Measurements from ENCODE around the gene NXPH2. TPM values are rescaled to one million over a fixed set of nuclear protein-coding genes. Genes with fewer than 3 reads are reported as not detected.

NXPH2 gene
- total RNA-seq, 4 donors from 2014 or later = not detected

DNA sequence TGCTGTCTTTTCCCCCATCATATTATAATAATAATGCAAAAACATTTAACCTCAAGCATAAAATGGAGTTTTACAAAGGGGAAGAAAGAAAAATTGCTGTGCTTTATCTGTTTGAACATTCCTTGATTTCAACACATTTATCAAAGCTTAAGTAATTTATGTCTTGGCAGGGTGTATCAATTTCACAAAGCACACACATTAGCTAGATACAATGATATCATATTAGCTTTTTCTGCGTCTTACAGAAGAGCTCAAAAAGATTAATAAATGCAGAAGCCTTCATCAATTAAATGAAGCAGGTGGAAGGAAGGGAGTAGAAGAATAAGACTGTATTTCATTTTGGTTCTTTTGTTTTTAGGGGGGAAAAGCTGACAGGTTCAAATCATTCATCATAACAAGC is 103.0 kb downstream of the NXPH2 start:
- Histone ChIP-seq H3K27ac (no peak overlapping the region), H3K27me3 (no peaks in the 10 kb centered on the region), H3K36me3 (no peaks in the 10 kb centered on the region), H3K4me1 (no peaks in the 10 kb centered on the region), H3K9me3 (no peaks in the 10 kb centered on the region), H3K4me3 (no peak overlapping the region)
- in situ Hi-C loops (cut with MboI; ENCODE audit: low sequenced_read_pairs in 4 of 4) = no loop called here
- intact Hi-C loops (cut with DNase I; ENCODE audit: low total_unique reads) = no loop called here
- TF ChIP-seq, protein P1, sequence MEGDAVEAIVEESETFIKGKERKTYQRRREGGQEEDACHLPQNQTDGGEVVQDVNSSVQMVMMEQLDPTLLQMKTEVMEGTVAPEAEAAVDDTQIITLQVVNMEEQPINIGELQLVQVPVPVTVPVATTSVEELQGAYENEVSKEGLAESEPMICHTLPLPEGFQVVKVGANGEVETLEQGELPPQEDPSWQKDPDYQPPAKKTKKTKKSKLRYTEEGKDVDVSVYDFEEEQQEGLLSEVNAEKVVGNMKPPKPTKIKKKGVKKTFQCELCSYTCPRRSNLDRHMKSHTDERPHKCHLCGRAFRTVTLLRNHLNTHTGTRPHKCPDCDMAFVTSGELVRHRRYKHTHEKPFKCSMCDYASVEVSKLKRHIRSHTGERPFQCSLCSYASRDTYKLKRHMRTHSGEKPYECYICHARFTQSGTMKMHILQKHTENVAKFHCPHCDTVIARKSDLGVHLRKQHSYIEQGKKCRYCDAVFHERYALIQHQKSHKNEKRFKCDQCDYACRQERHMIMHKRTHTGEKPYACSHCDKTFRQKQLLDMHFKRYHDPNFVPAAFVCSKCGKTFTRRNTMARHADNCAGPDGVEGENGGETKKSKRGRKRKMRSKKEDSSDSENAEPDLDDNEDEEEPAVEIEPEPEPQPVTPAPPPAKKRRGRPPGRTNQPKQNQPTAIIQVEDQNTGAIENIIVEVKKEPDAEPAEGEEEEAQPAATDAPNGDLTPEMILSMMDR (IDR thresholded peaks at IDR 0.05 in 4 of 5, conservative IDR thresholded peaks at IDR 0.05 in 1 of 5) = no peak
- no peak for TF ChIP-seq POLR2A (IDR thresholded peaks at IDR 0.05)
- ATAC-seq (no peak), DNase-seq (no peak)

DNA sequence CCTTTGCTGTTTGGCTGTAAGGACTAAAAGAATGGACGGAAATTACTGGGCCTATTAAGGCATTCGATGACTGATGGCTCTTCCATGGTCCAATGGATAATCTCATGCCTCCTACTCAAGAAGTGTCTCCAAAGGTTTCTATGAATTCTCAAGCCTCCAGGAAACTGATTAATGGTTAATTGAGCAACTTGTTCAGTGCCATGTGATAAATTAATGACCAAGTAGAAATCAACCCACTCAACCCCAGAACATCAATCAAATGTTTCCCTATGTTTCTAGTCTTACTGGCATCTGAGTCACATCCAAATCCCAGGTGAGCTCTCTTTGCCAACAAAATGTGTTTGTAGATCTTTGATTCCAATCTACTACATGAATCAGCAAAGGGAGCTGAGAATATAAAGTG is 103.6 kb downstream of the NXPH2 start:
- Histone ChIP-seq H3K27ac (no peak overlapping the region), H3K36me3 (no peaks in the 10 kb centered on the region), H3K27me3 (no peaks in the 10 kb centered on the region), H3K4me1 (no peaks in the 10 kb centered on the region), H3K4me3 (no peak overlapping the region), H3K9me3 (no peaks in the 10 kb centered on the region)
- TF ChIP-seq, protein P1 (IDR thresholded peaks at IDR 0.05 in 4 of 5, conservative IDR thresholded peaks at IDR 0.05 in 1 of 5) = no peak
- no peak for TF ChIP-seq POLR2A (IDR thresholded peaks at IDR 0.05)
- in situ Hi-C loops (cut with MboI; ENCODE audit: low sequenced_read_pairs in 4 of 4) (no loop called here), intact Hi-C loops (cut with DNase I; ENCODE audit: low total_unique reads) (no loop called here)
- DNase-seq (no peak), ATAC-seq (no peak)

DNA sequence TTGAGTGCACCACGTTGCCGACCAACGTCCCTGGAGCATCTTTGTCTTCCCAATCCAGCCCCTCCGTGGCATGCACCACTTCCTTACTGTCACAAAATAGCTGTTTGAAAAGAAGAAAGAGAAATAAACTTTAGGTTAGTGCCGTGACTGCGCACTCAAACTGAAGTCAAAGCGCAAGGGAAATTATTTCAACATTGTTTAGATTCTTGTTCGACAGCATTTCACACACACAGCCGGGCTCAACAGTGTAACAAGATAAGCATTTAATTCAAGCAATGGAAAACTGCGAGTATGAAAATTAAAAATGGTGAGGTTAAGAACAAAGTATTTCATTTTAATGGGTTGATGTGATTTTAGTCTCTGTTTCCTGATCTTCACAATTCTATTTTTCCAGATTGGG is 108.6 kb downstream of the NXPH2 start:
- TF ChIP-seq, protein P1 (IDR thresholded peaks at IDR 0.05 in 4 of 5, conservative IDR thresholded peaks at IDR 0.05 in 1 of 5) = no peak
- TF ChIP-seq POLR2A (IDR thresholded peaks at IDR 0.05) = no peak
- DNase-seq (no peak), ATAC-seq (no peak)
- Histone ChIP-seq H3K27me3 (no peaks in the 10 kb centered on the region), H3K36me3 (no peaks in the 10 kb centered on the region), H3K4me3 (no peak overlapping the region), H3K27ac (no peak overlapping the region), H3K4me1 (no peaks in the 10 kb centered on the region), H3K9me3 (no peaks in the 10 kb centered on the region)
- intact Hi-C loops (cut with DNase I; ENCODE audit: low total_unique reads) = no loop called here
- in situ Hi-C loops (cut with MboI; ENCODE audit: low sequenced_read_pairs in 4 of 4) = no loop called here

DNA sequence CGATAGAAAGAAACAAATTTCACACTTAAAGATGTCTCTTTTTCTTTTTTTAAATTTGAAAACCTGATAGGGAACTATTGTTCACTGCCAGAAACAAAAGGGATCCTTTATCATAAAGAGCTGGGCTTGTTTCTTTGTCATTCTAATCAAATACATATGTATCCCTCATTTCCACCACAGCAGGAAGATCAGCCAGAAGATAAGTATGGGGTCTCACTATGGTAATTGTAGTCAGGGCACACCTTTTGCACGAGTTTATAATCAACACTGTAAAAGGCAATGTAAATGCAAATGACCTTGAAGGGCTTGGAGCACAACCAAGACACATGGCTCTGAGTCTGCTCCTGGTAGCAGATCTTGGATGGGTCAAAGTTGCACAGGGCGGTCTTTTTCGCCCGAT is 109.5 kb downstream of the NXPH2 start:
- no peak for TF ChIP-seq POLR2A (IDR thresholded peaks at IDR 0.05)
- TF ChIP-seq, protein P1 (IDR thresholded peaks at IDR 0.05 in 4 of 5, conservative IDR thresholded peaks at IDR 0.05 in 1 of 5) = no peak
- DNase-seq (no peak), ATAC-seq (no peak)
- Histone ChIP-seq H3K4me3 (no peak overlapping the region), H3K27me3 (no peaks in the 10 kb centered on the region), H3K9me3 (no peaks in the 10 kb centered on the region), H3K36me3 (no peaks in the 10 kb centered on the region), H3K27ac (no peak overlapping the region), H3K4me1 (no peaks in the 10 kb centered on the region)
- intact Hi-C loops (cut with DNase I; ENCODE audit: low total_unique reads) = no loop called here
- in situ Hi-C loops (cut with MboI; ENCODE audit: low sequenced_read_pairs in 4 of 4) = no loop called here

DNA sequence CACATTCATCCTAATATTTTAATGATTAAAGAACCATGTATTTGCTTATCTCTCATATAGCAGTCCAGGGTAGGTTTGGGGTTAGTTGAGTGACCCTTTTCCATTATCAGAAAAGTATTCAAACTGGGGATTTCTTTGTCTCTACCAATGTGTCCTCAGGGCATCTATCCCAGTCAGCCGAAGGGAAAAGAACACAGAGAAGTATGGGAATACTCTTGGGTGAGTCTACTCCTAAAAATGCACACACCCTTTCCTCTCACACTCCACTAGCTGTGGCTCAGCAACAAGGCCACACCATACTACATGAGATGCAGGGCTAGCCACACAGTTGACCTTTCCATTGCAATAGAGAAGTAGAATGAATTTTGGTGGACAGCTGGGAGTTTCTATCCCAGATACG is 114.3 kb downstream of the NXPH2 start:
- no peak for ATAC-seq
- DNase-seq = no peak
- Histone ChIP-seq H3K27me3 (no peaks in the 10 kb centered on the region), H3K27ac (no peak overlapping the region), H3K36me3 (no peaks in the 10 kb centered on the region), H3K4me1 (no peaks in the 10 kb centered on the region), H3K4me3 (no peak overlapping the region), H3K9me3 (no peaks in the 10 kb centered on the region)
- TF ChIP-seq, protein P1 (IDR thresholded peaks at IDR 0.05 in 4 of 5, conservative IDR thresholded peaks at IDR 0.05 in 1 of 5) = no peak
- TF ChIP-seq POLR2A (IDR thresholded peaks at IDR 0.05) = no peak
- in situ Hi-C loops (cut with MboI; ENCODE audit: low sequenced_read_pairs in 4 of 4) (no loop called here), intact Hi-C loops (cut with DNase I; ENCODE audit: low total_unique reads) (no loop called here)

Measured in gastrocnemius medialis (tissue), 4 donors.